GM19193 (cell line): ENCODE measurements around the gene OGFOD1.
A peak's percentile ranks its signal among the peaks of the same experiment; 100 is the strongest.

Source experiments
- POLR2A ChIP-seq: IDR thresholded peaks from 4 replicates; pipeline ENCODE4 v1.6.1; 2011; ENCODE audit not compliant: insufficient read depth, insufficient read length; ENCODE audit errors: extremely low read depth

The OGFOD1 gene

GRCh38 chr16:56450986-56451752 is at the start of gene OGFOD1, which contains the start of gene NUDT21:
OGFOD1 (plus strand) TSS chr16:56451554; CDS start chr16:56451613, 59 bp downstream.
NUDT21 (minus strand) TSS chr16:56451332; CDS start chr16:56451202, 130 bp downstream.
- peak; percentile 82 for TF ChIP-seq POLR2A

DNA sequence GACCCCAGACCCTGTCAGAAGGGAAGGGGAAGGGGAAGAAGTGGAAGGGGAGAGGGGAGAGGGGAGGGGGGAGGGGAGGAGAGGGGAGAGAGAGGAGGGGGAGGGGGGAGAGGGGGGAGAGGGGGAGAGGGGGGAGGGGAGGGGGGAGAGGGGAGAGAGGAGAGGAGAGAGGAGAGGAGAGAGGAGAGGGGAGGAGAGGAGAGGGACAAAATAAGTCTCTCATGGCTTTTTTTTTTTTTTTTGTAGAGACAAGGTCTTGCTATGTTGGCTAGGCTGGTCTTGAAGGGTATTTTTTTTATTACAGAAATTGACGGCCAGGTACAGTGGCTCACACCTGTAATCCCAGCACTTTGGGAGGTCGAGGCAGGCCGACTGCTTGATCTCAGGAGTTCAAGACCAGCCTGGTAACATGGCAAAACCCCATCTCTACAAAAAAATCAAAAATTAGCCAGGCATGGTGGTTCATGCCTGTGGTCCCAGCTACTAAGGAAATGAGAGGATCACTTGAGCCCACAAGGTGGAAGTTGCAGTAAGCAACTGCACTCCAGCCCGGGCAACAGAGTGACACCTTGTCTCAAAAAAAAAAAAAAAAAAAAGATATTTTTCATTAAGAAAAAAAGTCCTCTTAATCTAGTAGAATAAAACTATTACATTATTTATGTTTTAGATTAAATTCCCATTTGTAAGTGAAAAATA is 45.2 kb upstream of the OGFOD1 start:
- no peak for TF ChIP-seq POLR2A

DNA sequence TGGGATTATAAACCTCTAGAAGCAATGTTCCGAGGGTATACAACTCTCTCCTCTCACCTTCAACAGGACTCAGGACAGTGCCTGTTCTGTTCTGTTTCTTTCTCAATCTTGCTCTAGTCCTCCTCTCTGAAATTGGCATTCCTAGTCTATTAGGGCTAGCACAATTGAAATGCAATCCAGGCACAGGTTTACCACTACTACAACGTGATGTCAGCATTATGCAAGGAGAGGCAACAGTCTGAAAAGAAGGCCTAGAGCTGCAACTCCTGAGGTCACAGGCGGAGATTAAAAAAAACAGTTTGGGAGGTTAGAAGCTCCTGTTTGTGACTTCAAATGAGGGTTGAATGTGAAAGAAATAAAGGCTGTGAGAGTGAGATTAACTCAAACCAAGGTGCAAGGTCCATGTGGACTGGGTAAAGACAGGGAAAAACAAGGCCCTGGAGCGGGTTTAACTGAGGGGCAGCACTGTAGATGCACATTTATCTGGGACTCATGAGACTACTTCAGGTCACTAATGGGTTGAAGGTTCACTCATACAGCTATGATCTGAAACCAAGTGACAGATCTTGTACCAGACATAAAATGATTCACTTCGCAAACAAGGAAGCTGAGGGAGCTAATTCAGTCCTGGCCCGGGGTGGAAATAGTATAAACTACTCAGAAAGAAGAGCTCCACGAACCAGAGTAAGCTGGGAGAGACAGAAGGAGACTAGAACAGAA is 42.8 kb upstream of the OGFOD1 start:
- TF ChIP-seq POLR2A: no peak

DNA sequence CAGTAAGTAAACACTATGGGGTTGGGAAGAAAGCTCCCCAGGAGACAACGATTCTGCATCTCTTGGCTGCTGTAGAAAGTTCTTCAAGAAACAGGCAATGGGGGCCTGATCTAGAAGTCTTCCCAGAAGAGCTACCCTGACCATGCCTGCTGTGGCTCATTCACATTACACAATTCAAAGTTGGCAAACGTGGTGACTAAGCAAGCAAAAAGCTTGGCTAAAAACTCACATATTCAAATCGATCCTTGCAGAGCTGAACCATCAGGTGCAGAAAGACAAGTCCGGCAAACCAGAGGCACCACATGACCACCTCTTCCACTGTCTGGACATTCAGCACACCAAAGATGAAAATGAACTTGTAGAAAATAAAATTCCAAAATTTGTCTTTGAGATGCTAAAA is 42.2 kb upstream of the OGFOD1 start:
- no peak for TF ChIP-seq POLR2A

DNA sequence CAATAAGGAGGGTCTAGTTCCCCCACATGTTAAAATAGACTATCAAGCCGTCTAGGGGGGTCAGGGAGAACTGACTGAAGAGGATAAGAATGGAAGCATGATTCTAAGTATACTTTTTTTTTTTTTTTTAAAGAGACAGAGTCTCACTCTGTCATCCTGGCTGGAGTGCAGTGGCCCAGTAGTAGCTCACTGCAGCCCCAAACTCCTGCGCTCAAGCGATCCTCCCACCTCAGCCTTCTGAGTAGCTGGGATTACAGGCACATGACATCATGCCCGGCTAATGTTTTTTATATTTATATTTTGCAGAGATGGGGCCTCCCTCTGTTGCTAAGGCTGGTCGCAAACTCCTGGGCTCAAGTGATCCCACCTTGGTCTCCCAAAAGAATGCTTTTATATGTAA is 40.2 kb upstream of the OGFOD1 start:
- no peak for TF ChIP-seq POLR2A

DNA sequence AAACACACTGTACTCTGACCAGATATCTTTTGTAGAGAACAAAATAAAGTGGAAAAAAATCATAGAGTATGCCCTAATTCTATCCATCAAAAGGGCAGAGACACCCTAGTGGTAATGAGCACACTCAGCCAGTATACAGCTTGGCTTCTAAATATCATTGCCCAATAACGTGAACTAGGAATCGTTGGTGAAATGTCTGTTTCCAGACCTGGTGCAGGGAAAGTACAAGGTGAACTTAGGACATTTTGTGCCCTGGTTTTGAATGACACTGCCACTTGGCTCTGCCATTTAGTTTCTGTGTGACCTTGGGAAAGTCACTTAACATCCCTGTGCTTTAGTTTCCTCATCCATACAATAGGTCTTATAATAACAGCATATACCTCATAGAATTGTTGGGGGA is 39.7 kb upstream of the OGFOD1 start:
- no peak for TF ChIP-seq POLR2A

DNA sequence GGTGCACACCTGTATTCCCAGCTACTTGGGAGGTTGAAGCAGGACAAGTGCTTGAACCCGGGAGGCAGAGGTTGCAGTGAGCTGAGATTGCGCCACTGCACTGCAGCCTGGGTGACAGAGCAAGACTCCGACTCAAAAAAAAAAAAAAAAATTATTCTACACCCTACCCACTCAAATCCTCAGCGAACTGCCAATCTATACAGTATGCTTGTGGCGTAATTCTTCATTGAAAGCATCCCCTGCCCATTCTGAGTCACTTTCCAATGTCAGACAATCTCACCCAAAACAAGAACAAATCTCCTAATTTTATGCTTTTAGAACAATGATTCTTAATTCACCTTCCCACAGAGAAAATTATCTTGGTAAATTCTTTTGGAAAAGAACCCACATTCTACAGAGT is 38.0 kb upstream of the OGFOD1 start:
- TF ChIP-seq POLR2A: no peak

DNA sequence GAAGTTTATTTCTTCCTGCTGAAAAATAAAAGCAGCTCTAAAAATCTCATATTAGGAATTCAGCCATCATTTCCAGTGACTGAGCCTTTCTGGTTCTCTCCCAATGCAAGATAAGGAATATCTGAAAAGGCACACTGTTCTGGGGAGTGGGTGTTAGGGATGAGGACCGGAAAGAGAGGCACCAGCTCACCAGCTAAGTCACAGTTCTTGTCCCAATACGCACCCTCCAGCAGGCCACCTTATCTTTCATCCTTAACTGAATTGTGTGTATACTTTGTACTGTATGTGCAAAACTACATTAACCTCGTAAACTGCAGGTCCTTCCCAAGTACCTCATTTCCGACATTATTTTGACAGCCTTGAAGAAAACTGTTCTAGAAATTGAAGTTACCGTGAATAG is 37.0 kb upstream of the OGFOD1 start:
- TF ChIP-seq POLR2A: no peak

GRCh38 chr16:56415875-56416274 is 35.5 kb upstream of the OGFOD1 start:
- TF ChIP-seq POLR2A: no peak

DNA sequence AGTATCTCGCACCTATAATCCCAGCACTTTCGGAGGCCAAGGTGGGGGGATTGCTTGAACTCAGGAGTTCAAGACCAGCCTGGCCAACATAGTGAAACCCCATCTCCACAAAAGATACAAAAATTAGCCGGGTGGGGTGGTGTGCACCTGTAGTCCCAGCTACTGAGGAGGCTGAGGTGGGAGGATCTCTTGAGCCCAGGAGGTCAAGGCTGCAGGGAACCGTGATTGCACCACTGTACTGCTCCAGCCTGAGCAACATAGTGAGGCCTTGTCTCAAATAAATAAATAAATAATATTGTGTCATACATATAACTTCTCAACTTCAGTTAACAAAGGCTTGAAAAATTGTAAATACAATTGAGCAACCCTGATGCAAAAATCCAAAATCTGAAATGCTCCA is 34.2 kb upstream of the OGFOD1 start:
- no peak for TF ChIP-seq POLR2A

DNA sequence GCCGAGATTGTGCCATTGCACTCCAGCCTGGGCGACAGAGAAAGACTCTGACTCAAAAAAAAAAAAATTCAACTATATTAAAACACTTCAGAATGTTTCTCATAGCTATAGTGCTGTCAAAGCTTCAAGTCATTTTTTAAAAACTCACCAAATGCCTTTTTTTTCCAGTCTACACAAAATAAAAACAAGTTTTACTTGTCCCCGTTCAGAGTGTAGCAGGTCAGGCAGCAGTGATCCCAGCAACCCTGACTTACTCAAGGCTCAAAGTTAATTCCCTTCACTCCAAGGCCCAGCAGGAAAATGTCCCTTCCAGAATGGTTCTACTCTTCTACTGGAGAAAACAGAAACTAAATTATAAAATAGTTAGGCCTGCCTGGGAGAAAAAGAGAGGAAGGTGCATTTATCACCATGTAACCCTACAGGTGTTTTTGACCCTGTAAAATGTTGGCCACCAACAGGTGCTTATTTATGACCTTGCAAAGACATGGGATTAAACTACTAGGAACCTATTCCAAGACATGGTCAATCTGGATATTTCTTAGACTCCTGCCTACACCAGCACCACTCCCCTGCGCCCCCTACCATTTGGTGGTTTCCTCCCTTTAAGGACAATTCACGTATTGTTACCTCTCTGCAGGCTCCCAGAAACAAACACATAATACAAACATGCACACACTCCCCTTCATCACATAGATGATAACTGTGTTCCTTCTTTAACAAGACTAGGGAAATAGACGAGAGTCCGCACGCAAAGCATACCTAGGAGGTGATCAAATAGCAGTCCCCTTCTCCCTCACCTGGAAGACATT is 31.4 kb upstream of the OGFOD1 start:
- no peak for TF ChIP-seq POLR2A

DNA sequence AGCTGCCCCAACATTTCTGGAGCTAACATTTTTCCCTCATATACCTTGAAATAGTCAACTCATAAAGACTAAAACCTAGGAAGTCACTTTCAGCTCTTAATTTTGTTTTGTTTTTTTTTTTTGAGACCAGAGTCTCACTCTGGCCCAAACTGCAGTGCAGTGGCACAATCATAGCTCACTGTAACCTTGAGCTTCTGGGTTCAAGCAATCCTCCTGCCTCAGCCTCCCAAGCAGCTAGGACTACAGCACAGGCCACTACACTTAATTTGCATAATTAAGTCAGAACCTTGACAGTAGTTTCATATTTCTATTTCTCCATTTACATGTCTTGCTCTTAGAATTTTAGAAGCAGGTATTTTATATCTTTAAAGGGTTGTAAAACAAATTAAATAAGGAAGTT is 30.7 kb upstream of the OGFOD1 start:
- TF ChIP-seq POLR2A: no peak

GRCh38 chr16:56421313-56421712 is 30.0 kb upstream of the OGFOD1 start:
- TF ChIP-seq POLR2A: no peak

GRCh38 chr16:56421976-56422669 is 29.2 kb upstream of the OGFOD1 start:
- no peak for TF ChIP-seq POLR2A
